GM12865 (cell line): ENCODE data around the gene ARHGEF2.

Source experiments
- DNase-seq: peaks from one replicate; pipeline ENCODE4 v3.0.0; 2010; ENCODE audit warnings: low read depth
- H3K4me3 ChIP-seq: 2 replicates; pipeline ENCODE4 v1.5.1; 2011; ENCODE audit warnings: mild to moderate bottlenecking, low read depth, low read length, control low read depth
- CTCF ChIP-seq: IDR thresholded peaks from 2 replicates; pipeline ENCODE4 v1.5.1; 2011; ENCODE audit warnings: low read length, control low read depth, low read depth, inconsistent platforms; ENCODE audit not compliant: insufficient read depth; ENCODE audit errors: missing control alignments

ARHGEF2 gene

GRCh38 chr1:155946633-155947219 lies 31.6 kb downstream of the ARHGEF2 start:
- TF ChIP-seq CTCF = no peak
- no peak for DNase-seq
- 0 out of 2 replicates have a peak overlapping the region, but pooled peaks have one; percentile 7 for H3K4me3 ChIP-seq

- H3K4me3 ChIP-seq = no peak overlapping the region
Measured at GRCh38 chr1:155944444-155944799, 33.9 kb downstream of the ARHGEF2 start.

GRCh38 chr1:155942578-155943141 lies 35.7 kb downstream of the ARHGEF2 start:
- no peak for TF ChIP-seq CTCF
- no peak overlapping the region for H3K4me3 ChIP-seq
- no peak for DNase-seq

More at GRCh38 chr1:155944444-155944799, 33.9 kb downstream of the ARHGEF2 start:
- TF ChIP-seq CTCF = no peak
- no peak for DNase-seq

- no peak for DNase-seq
- no peak overlapping the region for H3K4me3 ChIP-seq
- no peak for TF ChIP-seq CTCF
Measured at GRCh38 chr1:155941845-155942531, 36.4 kb downstream of the ARHGEF2 start.

- no peak for TF ChIP-seq CTCF
- DNase-seq = peak; percentile 60
- H3K4me3 ChIP-seq = no peak within 1 kb of the TSS
Measured at GRCh38 chr1:155940993-155941844, 37.1 kb downstream of the ARHGEF2 start, which contains the start of gene RXFP4. Gene RXFP4, plus strand, starts transcription at chr1:155941638. Its CDS starts 72 bp downstream, at chr1:155941710.

GRCh38 chr1:155940482-155940992 lies 37.8 kb downstream of the ARHGEF2 start:
- no peak for TF ChIP-seq CTCF
- no peak for DNase-seq
- H3K4me3 ChIP-seq = no peak overlapping the region
